Activated CD4-positive, alpha-beta T cell treated with anti-CD3 and anti-CD28 coated beads, Interleukin-2, amount 10 ng/mL, durations not matched to agents 24 days and 14 days (primary cell): ENCODE results near the gene FAM98B. TPM values are rescaled to one million over a fixed set of nuclear protein-coding genes. Genes with fewer than 3 reads are reported as not detected.

Source experiments
- DNase-seq: peaks from one replicate; pipeline ENCODE4 v3.0.0; 2022
- H3K27ac Mint-ChIP-seq: one replicate; pipeline ENCODE4 v1.8.0; 2022; ENCODE audit warnings: mild to moderate bottlenecking, mixed read lengths
- H3K27me3 Mint-ChIP-seq: one replicate; pipeline ENCODE4 v1.8.0; 2022; ENCODE audit warnings: mixed read lengths
- H3K36me3 Mint-ChIP-seq: one replicate; pipeline ENCODE4 v1.8.0; 2022; ENCODE audit warnings: low read depth, mild to moderate bottlenecking, mixed read lengths
- H3K4me1 Mint-ChIP-seq: one replicate; pipeline ENCODE4 v1.8.0; 2021; ENCODE audit warnings: mixed read lengths
- H3K4me3 Mint-ChIP-seq: one replicate; pipeline ENCODE4 v1.8.0; 2022; ENCODE audit warnings: mild to moderate bottlenecking, moderate library complexity, mixed read lengths
- H3K9me3 Mint-ChIP-seq: one replicate; pipeline ENCODE4 v1.8.0; 2021; ENCODE audit warnings: mixed read lengths
- intact Hi-C: fragments of 100-400 bp; cut with micrococcal nuclease; formaldehyde crosslinking; loops from one replicate; pipeline ENCODE4 v1.15.1; 2023
- total RNA-seq: library from RNA; stranded (reverse); gene quantifications from 2 replicates; pipeline ENCODE4 v1.2.3, GENCODE V29; 2022

FAM98B gene
- total RNA-seq, 1 donor from 2014 or later, result 71.6 TPM

DNA sequence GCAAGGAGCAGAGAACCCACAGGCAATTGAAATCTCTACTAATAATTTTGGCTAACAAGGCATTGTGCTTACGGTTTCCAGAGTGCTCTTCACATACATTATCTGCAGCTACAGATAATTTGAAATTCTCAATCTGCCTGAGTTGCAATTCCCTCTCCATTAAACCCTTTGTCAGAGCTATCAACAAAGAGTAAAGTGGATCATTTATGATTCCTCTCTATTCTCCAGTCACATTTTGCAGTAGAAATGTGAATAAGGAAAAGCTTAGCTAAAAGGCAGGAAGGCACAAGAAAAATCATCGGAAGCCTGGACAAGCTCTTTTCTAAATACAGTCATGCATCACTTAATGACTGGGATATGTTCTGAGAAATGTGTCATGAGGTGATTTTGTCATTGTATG is 49.6 kb downstream of the FAM98B start:
- peak overlapping the region; percentile 3 for H3K27ac Mint-ChIP-seq
- H3K9me3 Mint-ChIP-seq, result peaks cover 4% of the 10 kb centered on the region
- H3K27me3 Mint-ChIP-seq, result no peaks in the 10 kb centered on the region
- no peak overlapping the region for H3K4me3 Mint-ChIP-seq
- intact Hi-C loops, result no loop called here
- H3K4me1 Mint-ChIP-seq, result peaks cover 21% of the 10 kb centered on the region
- DNase-seq, result no peak
- peaks cover 94% of the 10 kb centered on the region for H3K36me3 Mint-ChIP-seq

GRCh38 chr15:38504680-38505467 is 50.9 kb downstream of the FAM98B start:
- peak overlapping the region; percentile 84 for H3K27ac Mint-ChIP-seq
- no peak overlapping the region for H3K4me3 Mint-ChIP-seq
- no peaks in the 10 kb centered on the region for H3K27me3 Mint-ChIP-seq
- H3K36me3 Mint-ChIP-seq, result peaks cover 91% of the 10 kb centered on the region
- peaks cover 4% of the 10 kb centered on the region for H3K9me3 Mint-ChIP-seq
- DNase-seq, result no peak
- H3K4me1 Mint-ChIP-seq, result peaks cover 25% of the 10 kb centered on the region
- intact Hi-C loops, result no loop called here

GRCh38 chr15:38506997-38507396 is 53.1 kb downstream of the FAM98B start:
- intact Hi-C loops, result no loop called here
- Mint-ChIP-seq H3K27me3 (no peaks in the 10 kb centered on the region), H3K27ac (peak overlapping the region; percentile 73), H3K36me3 (peaks cover 88% of the 10 kb centered on the region), H3K9me3 (peaks cover 4% of the 10 kb centered on the region), H3K4me3 (no peak overlapping the region), H3K4me1 (peaks cover 36% of the 10 kb centered on the region)
- no peak for DNase-seq

- no peak for DNase-seq
- H3K4me3 Mint-ChIP-seq, result no peak overlapping the region
- H3K9me3 Mint-ChIP-seq, result peaks cover 3% of the 10 kb centered on the region
- peaks cover 87% of the 10 kb centered on the region for H3K36me3 Mint-ChIP-seq
- peaks cover 36% of the 10 kb centered on the region for H3K4me1 Mint-ChIP-seq
- no peaks in the 10 kb centered on the region for H3K27me3 Mint-ChIP-seq
- intact Hi-C loops, result no loop called here
- H3K27ac Mint-ChIP-seq, result peak overlapping the region; percentile 73
Observed at GRCh38 chr15:38507570-38507969, 53.6 kb downstream of the FAM98B start.

DNA sequence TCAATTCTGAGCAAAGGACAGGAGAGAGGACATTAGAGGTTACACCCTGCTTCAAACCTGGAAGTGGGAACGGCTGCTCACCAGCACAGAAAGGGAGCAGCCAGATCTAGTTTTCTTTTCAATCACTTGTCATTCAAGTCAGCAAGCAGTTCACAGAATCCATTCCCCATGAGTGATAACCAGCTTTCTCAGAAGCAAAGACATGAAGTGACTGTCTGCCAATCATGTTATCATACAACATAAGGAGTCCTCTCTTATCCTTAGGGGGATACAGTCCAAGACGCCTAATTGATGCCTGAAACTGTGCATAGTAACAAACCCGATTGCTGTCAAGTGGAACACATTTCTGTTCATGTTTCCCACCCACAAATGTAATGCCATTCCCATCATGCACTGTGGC is 54.7 kb downstream of the FAM98B start:
- H3K36me3 Mint-ChIP-seq, result peaks cover 87% of the 10 kb centered on the region
- no peaks in the 10 kb centered on the region for H3K27me3 Mint-ChIP-seq
- H3K27ac Mint-ChIP-seq, result peak overlapping the region; percentile 78
- peaks cover 42% of the 10 kb centered on the region for H3K4me1 Mint-ChIP-seq
- DNase-seq, result no peak
- no peaks in the 10 kb centered on the region for H3K9me3 Mint-ChIP-seq
- no peak overlapping the region for H3K4me3 Mint-ChIP-seq
- intact Hi-C loops, result loop anchor here (2.0 kb wide), 3 partner anchors 22 to 54 kb away; no protein-coding TSS in a partner anchor

DNA sequence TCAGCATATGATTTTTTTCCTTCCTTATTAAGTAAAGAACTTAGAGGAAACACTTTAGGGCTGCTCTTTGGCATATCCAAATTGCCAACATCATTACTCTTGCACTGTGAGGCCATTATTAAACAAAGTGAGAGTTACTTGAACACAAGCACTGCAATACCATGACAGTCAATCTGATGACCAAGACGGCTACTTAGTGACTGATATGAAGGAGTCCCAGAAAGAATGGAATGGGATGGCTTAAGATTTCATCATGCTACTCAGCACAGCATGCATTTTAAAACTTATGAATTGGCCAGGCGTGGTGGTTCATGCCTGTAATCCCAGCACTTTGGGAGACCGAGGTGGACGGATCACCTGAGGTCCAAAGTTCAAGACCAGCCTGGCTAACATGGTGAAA is 55.2 kb downstream of the FAM98B start:
- Mint-ChIP-seq H3K9me3 (no peaks in the 10 kb centered on the region), H3K27me3 (no peaks in the 10 kb centered on the region), H3K4me3 (peak overlapping the region; percentile 23), H3K36me3 (peaks cover 86% of the 10 kb centered on the region), H3K4me1 (peaks cover 45% of the 10 kb centered on the region), H3K27ac (peak overlapping the region; percentile 78)
- DNase-seq, result no peak
- intact Hi-C loops, result loop anchor here (2.0 kb wide), 3 partner anchors 22 to 54 kb away; no protein-coding TSS in a partner anchor

GRCh38 chr15:38512901-38513300 is 59.0 kb downstream of the FAM98B start:
- intact Hi-C loops, result no loop called here
- Mint-ChIP-seq H3K4me3 (no peak overlapping the region), H3K9me3 (no peaks in the 10 kb centered on the region), H3K27me3 (no peaks in the 10 kb centered on the region), H3K4me1 (peaks cover 39% of the 10 kb centered on the region), H3K27ac (no peak overlapping the region), H3K36me3 (peaks cover 83% of the 10 kb centered on the region)
- DNase-seq, result no peak

DNA sequence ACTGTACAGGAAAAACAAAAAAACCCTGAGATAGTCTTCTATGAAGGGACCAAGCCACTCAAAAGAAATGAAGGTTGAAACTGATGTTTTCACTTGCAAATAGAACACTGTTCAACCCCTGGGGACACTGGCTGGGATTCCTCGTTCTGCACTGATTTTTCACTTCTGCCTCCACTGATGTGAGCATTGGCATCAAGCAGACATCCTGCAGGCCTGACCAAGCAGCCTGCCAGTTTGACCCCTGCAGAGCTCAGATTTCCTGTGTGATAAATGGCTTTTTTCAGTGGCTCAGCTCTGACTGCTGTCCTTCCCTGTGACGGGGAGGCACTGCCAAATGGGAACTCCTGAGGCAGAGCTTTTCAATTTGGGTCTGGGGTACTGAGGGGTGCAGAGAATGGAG is 60.7 kb downstream of the FAM98B start:
- Mint-ChIP-seq H3K4me3 (no peak overlapping the region), H3K27me3 (no peaks in the 10 kb centered on the region), H3K27ac (peak overlapping the region; percentile 5), H3K4me1 (peaks cover 37% of the 10 kb centered on the region), H3K9me3 (no peaks in the 10 kb centered on the region), H3K36me3 (peaks cover 80% of the 10 kb centered on the region)
- intact Hi-C loops, result no loop called here
- no peak for DNase-seq

DNA sequence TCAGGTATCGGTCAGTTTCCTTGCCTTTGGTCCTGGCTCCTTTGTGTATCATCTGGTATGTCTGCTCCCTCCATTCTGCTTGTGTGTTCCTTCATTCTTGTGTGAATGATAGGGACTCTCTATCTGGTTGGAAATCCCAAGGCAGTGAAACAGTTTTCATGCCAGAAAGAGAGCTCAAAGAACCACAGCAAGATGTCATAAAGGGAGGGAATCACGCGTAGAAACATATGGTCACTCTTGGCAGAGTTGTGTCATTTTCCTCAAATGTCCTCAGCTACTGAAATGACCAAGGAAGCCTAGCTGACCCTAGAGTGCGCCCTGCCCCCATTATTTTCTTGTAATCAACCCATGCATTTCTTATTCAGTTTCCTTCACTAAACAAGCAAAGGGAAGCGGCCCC is 62.7 kb downstream of the FAM98B start:
- Mint-ChIP-seq H3K27me3 (no peaks in the 10 kb centered on the region), H3K36me3 (peaks cover 70% of the 10 kb centered on the region), H3K9me3 (no peaks in the 10 kb centered on the region), H3K4me3 (no peak overlapping the region), H3K27ac (peak overlapping the region; percentile 36), H3K4me1 (peaks cover 34% of the 10 kb centered on the region)
- DNase-seq, result no peak
- intact Hi-C loops, result no loop called here

DNA sequence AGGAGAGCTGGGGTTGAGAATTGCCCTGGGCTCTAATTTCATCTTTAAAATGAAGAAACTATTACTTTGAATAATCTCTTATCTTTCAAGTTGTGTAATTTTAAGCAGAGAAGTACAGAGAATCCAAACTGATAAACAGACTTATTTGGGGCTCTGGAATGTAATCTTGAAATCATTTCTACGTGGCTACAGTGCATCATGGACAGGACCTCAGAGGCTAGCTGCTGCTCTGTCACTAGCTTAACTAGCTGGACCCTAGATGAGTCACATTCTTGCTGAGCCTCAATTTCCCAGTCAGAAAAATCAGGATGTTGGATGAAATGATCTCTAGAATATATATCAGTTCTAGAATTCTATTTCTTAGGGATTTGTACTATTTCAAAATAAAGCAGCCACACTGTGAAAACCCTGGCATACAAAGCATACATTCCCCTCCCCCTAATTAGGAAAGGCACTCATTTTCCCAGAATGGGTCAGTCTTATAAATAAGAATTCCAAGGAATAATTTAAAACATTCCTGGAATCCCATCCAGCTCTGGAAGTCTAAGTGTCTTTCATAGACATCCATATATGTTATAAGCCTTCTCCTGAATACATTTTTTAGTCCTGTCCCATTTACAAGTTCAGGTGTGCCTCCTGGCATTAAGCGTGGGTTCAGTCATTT is 63.5 kb downstream of the FAM98B start:
- Mint-ChIP-seq H3K4me1 (peaks cover 32% of the 10 kb centered on the region), H3K4me3 (no peak overlapping the region), H3K36me3 (peaks cover 67% of the 10 kb centered on the region), H3K9me3 (no peaks in the 10 kb centered on the region), H3K27me3 (no peaks in the 10 kb centered on the region), H3K27ac (peak overlapping the region; percentile 77)
- intact Hi-C loops, result no loop called here
- no peak for DNase-seq

- Mint-ChIP-seq H3K27me3 (no peaks in the 10 kb centered on the region), H3K27ac (peak overlapping the region; percentile 77), H3K4me3 (no peak overlapping the region), H3K4me1 (peaks cover 36% of the 10 kb centered on the region), H3K9me3 (no peaks in the 10 kb centered on the region), H3K36me3 (peaks cover 66% of the 10 kb centered on the region)
- no peak for DNase-seq
- intact Hi-C loops, result no loop called here
Observed at GRCh38 chr15:38518084-38518483, 64.2 kb downstream of the FAM98B start.

DNA sequence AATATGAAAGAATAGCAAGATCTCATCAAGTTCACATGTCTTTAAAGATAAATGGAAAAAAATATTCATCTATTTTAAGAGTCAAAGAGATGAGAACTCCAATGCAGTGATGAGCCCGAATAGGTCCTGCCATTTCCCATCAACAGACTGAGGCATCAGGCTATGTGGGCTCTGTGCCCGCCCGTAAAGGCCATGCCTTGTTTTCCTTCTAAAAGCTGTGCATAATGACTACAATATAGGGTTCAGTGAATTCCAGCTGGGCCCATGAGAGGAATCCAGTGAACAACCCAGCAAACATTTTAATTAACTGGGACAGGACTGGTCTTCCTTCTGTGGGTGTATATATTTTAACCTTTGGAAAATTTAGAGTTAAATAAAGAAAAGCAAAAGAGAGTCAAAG is 66.1 kb downstream of the FAM98B start:
- Mint-ChIP-seq H3K27ac (peak overlapping the region; percentile 63), H3K4me1 (peaks cover 38% of the 10 kb centered on the region), H3K9me3 (no peaks in the 10 kb centered on the region), H3K4me3 (no peak overlapping the region), H3K36me3 (peaks cover 60% of the 10 kb centered on the region), H3K27me3 (no peaks in the 10 kb centered on the region)
- intact Hi-C loops, result no loop called here
- no peak for DNase-seq

GRCh38 chr15:38521316-38521715 is 67.4 kb downstream of the FAM98B start:
- H3K27me3 Mint-ChIP-seq, result no peaks in the 10 kb centered on the region
- no peaks in the 10 kb centered on the region for H3K9me3 Mint-ChIP-seq
- peaks cover 42% of the 10 kb centered on the region for H3K4me1 Mint-ChIP-seq
- peaks cover 57% of the 10 kb centered on the region for H3K36me3 Mint-ChIP-seq
- DNase-seq, result no peak
- H3K4me3 Mint-ChIP-seq, result no peak overlapping the region
- intact Hi-C loops, result no loop called here
- H3K27ac Mint-ChIP-seq, result peak overlapping the region; percentile 72

GRCh38 chr15:38522922-38523321 is 69.0 kb downstream of the FAM98B start:
- peaks cover 60% of the 10 kb centered on the region for H3K36me3 Mint-ChIP-seq
- no peaks in the 10 kb centered on the region for H3K27me3 Mint-ChIP-seq
- peak overlapping the region; percentile 71 for H3K27ac Mint-ChIP-seq
- H3K9me3 Mint-ChIP-seq, result peaks cover under 1% of the 10 kb centered on the region
- DNase-seq, result no peak
- H3K4me3 Mint-ChIP-seq, result no peak overlapping the region
- intact Hi-C loops, result no loop called here
- peaks cover 50% of the 10 kb centered on the region for H3K4me1 Mint-ChIP-seq
